GM19043 (cell line): ENCODE data around the gene CACNA2D3.

Source experiments
- ATAC-seq: cut with Tn5 transposase; IDR thresholded peaks from one replicate; pipeline ENCODE4 v1.9.1; 2021; ENCODE audit warnings: low read depth; ENCODE audit not compliant: unreplicated experiment

The CACNA2D3 gene

GRCh38 chr3:54647721-54648120, 525.4 kb downstream of the CACNA2D3 start:
- ATAC-seq = no peak

DNA sequence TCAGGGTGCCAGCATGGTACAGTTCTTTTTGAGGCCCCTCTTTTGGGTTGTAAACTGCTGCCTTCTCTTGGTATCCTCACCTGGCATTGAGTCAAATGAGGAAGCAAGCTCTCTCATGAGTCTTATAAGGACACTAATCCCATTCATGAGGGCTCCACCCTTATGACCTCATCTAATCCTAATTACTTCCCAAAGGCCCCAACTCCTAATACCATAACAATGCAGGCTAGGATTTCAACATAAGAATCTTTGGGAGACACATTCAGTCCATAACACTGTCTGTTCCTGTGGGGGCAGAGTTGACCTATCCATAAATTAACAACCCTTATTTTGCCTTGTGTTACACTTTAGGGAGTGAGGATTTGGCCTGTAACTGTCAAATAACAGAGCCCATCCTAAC, 527.2 kb downstream of the CACNA2D3 start:
- ATAC-seq = no peak

- ATAC-seq = no peak
These were observed 531.3 kb downstream of the CACNA2D3 start for GRCh38 chr3:54653456-54654195.

DNA sequence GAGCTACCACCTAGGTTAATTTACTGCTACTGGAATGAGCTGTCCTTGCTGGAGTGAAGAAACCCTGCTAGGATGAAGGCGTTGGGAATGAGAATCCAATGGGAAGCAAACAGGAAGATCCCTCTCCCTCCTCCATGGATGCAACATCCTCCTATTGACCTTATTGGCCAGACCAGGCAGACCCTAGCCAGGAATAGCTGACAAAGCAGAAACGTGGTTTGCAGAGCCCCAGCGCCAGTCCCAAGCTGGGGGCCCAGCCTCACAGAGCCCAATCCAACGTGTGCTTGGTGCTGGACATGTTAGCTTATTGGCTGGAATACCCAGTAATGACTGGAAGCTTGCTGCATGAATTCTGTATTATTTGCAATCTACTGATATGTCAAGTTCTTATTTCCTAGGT, 532.4 kb downstream of the CACNA2D3 start:
- ATAC-seq = no peak

GRCh38 chr3:54659347-54659746, 537.0 kb downstream of the CACNA2D3 start:
- no peak for ATAC-seq

GRCh38 chr3:54660714-54661132, 538.4 kb downstream of the CACNA2D3 start:
- ATAC-seq = no peak

- no peak for ATAC-seq
These were observed 538.8 kb downstream of the CACNA2D3 start for GRCh38 chr3:54661151-54661550.

DNA sequence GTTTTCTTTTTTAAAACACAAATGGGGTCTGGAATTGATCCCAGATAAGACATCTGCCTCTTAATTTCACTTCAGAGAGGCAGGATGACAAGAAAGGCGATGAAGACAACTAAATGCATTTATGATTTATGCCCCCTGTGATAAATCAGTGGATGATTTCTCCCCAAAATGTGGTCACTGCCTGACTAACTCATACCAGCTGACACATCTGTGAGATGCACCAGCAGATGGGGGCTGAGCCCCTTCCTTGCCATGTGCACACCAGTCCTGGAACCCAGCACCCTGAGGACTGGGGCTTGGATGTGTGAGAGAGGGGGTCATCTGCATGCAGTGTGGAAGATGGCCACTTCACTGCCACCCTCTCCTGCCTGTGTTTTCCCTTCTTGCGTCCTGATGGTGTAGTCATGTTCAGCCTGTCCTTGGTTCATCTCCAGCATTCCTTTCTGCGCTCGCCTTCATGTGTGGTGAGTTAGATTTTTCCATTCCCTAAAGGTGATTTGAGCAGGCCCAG, 541.2 kb downstream of the CACNA2D3 start:
- ATAC-seq = no peak

- no peak for ATAC-seq
These were observed 542.8 kb downstream of the CACNA2D3 start for GRCh38 chr3:54665016-54665600.

GRCh38 chr3:54668236-54668635, 545.9 kb downstream of the CACNA2D3 start:
- no peak for ATAC-seq

GRCh38 chr3:54670201-54671000, 548.0 kb downstream of the CACNA2D3 start:
- ATAC-seq = no peak

- ATAC-seq = no peak
These were observed 549.2 kb downstream of the CACNA2D3 start for GRCh38 chr3:54671511-54671910.

GRCh38 chr3:54676087-54676486, 553.7 kb downstream of the CACNA2D3 start:
- no peak for ATAC-seq

DNA sequence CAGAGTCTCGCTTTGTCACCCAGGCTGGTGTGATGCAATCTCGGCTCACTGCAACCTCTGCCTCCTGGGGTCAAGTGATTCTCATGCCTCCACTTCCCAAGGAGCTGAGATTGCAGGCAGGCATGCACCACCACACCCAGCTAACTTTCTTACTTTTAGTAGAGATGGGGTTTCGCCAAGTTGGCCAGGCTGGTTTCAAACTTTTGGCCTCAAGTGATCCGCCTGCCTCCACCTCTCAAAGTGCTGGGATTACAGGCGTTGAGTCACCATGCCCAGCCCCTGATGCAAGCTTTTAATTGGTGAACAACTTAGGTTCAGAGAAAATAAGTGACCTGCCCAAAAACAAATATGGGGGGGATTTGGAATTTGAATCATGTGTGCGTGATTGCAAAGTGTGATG, 559.4 kb downstream of the CACNA2D3 start:
- ATAC-seq = no peak

- no peak for ATAC-seq
These were observed 562.9 kb downstream of the CACNA2D3 start for GRCh38 chr3:54685213-54685612.

- ATAC-seq = no peak
These were observed 569.0 kb downstream of the CACNA2D3 start for GRCh38 chr3:54691289-54691771.

DNA sequence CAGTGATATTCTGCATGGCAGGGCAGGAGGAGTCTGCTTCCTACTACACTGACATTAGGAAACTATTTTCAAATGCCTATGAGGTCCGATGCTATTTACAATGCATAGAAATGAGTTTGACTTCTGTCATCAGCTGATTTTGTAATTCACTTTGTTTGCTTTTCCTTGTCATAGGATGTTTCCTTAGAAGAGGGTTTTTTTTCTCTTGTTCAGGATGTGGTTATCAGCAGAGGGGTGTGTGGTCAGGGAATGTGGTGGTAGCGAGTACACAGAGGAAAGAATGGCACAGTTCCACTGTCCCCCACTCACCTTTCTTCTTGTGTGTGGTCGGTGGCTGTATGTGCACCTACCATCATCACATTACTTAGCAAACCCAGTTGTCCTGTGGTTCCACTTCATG, 574.0 kb downstream of the CACNA2D3 start:
- no peak for ATAC-seq

DNA sequence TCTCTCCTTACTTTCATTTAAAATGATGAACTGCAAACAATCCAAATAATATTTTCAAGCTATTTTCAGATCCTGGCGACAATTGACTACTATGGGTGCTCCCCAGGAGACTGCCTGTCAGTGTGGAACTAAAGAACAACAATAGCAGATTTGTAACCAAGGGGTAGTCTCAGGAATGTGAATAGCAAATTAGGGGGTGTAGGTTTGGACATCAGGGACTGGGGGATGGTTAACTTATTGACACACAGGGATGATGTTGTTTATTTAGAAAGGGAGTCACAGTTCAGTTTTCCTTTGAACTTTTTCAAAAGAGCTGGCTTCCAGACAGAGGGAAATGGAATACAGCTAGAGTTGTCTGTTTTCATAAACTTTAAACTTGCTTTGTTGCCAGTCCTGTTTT, 575.7 kb downstream of the CACNA2D3 start:
- no peak for ATAC-seq

DNA sequence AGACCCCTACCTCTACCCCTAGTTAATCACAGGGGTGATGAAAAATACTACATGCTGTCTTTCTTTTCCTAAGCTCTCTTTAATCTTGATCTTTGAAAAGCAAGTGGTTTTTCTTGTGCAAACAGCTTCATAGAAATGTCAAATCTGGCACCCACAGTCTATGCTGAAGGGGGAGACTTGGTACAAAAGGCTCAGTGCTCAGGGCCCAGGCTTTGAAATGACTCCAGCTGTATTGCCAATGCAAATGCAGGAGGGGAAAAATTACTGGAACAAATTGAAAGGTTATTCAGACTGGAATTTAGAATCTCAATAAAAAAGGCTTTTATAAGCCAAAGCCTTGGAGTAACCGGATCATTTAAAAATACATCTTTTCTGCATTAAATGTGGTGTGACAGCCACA, 581.6 kb downstream of the CACNA2D3 start:
- ATAC-seq = no peak

DNA sequence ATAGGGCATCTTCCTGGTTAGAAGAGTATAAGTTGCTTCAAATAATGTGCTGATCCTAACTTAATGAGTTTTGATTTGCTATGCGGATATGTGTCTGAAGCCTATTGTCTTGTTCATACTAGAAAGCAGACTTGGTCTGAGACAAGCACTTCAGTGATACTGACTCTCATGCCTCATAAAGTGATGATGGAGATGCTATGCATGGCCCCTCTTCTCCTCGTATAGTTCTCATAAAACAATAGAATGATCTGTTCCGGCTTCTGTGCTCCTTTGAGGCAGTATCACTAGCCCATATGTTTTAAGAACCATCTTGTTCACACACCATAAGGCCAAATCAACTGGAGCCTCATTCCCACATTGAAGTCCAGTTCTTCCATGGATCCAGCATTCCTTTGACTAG, 583.4 kb downstream of the CACNA2D3 start:
- ATAC-seq = no peak

DNA sequence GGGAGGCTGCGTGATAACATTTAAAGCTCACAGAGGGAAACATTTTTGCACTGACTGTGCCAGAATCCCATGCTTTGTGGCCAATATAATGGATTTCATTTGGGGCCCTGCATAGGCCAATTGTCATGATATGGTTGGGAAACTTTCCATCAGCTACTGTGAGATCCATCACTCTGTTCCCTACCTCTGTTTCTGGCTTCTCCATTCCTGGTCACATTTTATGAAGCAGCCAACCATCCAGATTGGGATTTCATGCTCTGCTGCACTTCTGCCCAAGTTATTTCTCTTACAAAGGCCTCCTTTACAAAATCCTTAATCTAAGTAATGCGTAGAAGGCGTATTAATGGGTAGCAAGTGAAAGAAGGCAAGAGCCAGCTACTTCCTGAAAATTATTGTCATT, 584.4 kb downstream of the CACNA2D3 start:
- no peak for ATAC-seq
